GM06990 (cell line): ENCODE results near the gene CERS6.

Experiments used
- DNase-seq: peaks from one replicate; pipeline ENCODE4 v3.0.0-alpha.2; 2011; ENCODE audit not compliant: insufficient read length; ENCODE audit errors: extremely low read depth
- H3K27me3 ChIP-seq: replicated peaks from 2 replicates; pipeline ENCODE4 v1.6.0; 2011; ENCODE audit warnings: low read length; ENCODE audit not compliant: control insufficient read depth, insufficient read depth
- H3K36me3 ChIP-seq: 2 replicates; pipeline ENCODE4 v1.5.1; 2011; ENCODE audit warnings: low read length; ENCODE audit not compliant: control insufficient read depth, insufficient read depth
- H3K4me3 ChIP-seq: replicated peaks from 2 replicates; pipeline ENCODE4 v1.5.1; 2011; ENCODE audit warnings: low read depth, mild to moderate bottlenecking, control low read depth, low read length
- CTCF ChIP-seq: IDR thresholded peaks from 2 replicates; pipeline ENCODE4 v1.5.1; 2011; ENCODE audit warnings: low read length, control low read depth, mild to moderate bottlenecking, inconsistent platforms; ENCODE audit not compliant: insufficient read depth, poor library complexity, severe bottlenecking

The CERS6 gene

GRCh38 chr2:168583064-168583709 is 127.1 kb downstream of the CERS6 start:
- Histone ChIP-seq H3K4me3 (no peak overlapping the region), H3K27me3 (no peaks in the 10 kb centered on the region), H3K36me3 (peaks cover 2% of the 10 kb centered on the region; the same call in 1 of the 2 replicates)
- no peak for DNase-seq
- no peak for TF ChIP-seq CTCF

- DNase-seq: no peak
- no peaks in the 10 kb centered on the region for H3K27me3 ChIP-seq
- TF ChIP-seq CTCF: no peak
- no peak overlapping the region for H3K4me3 ChIP-seq
- H3K36me3 ChIP-seq: peaks cover 2% of the 10 kb centered on the region; the same call in 1 of the 2 replicates
Measured at GRCh38 chr2:168583710-168584521, 127.8 kb downstream of the CERS6 start.

- Histone ChIP-seq H3K27me3 (no peaks in the 10 kb centered on the region), H3K4me3 (no peak overlapping the region), H3K36me3 (no peaks in the 10 kb centered on the region)
- no peak for DNase-seq
- no peak for TF ChIP-seq CTCF
Measured at GRCh38 chr2:168584911-168585310, 128.8 kb downstream of the CERS6 start.

GRCh38 chr2:168585700-168586099 is 129.6 kb downstream of the CERS6 start:
- H3K36me3 ChIP-seq: no peaks in the 10 kb centered on the region
- no peaks in the 10 kb centered on the region for H3K27me3 ChIP-seq
- no peak for DNase-seq

GRCh38 chr2:168587307-168587706 is 131.2 kb downstream of the CERS6 start:
- Histone ChIP-seq H3K36me3 (no peaks in the 10 kb centered on the region), H3K4me3 (no peak overlapping the region), H3K27me3 (no peaks in the 10 kb centered on the region)
- DNase-seq: no peak
- no peak for TF ChIP-seq CTCF

More at GRCh38 chr2:168585700-168586099, 129.6 kb downstream of the CERS6 start:
- no peak for TF ChIP-seq CTCF
- H3K4me3 ChIP-seq: no peak overlapping the region
